ENCODE measurements around the gene GRB2. TPM values are rescaled to one million over a fixed set of nuclear protein-coding genes. Genes with fewer than 3 reads are reported as not detected.

GRB2 gene
- total RNA-seq, 1 experiment from 2014 or later, result 148 TPM

DNA sequence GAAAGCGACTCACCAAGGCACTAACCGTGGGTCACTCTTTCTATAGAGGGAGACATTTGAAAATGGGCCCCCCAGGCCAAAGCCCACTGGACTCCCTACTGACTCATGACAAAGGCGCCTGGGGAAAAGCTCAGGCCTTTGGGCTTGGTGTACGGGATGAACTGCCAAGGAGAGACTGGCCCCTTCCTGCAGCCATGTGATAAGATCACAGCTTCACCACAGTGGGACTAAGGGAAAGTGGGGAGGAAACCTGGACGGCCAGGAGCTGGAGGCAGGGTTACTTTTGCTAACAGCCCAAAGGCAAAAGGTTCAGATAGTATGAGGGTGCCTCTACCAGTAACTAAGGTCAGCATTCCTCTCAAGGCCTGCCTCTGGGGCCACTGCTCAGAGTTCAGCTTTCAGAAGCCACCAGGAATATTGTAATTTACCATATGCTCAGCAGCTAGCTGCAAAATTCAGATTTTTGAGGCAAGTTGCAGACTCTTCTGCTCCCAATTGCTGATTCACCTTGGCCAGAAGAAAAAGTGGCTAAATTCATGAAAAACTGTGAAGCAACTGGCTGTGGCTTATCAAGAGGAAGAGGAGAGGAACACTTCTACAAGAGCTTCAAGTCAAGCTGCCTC, 79.1 kb downstream of the GRB2 start:
- intact Hi-C loops (cut with micrococcal nuclease; ENCODE audit: unreplicated experiment), result no loop called here
- no peaks in the 10 kb centered on the region for H3K4me1 ChIP-seq (ENCODE audit: control insufficient read depth, insufficient read depth, low read length)
- ChIA-PET CTCF (interaction anchor here (0.6 to 0.8 kb wide), 2 partner anchors 80 to 330 kb away, joined by 3 to 7 read pairs; no protein-coding TSS in a partner anchor), POLR2A (interaction anchor here (0.6 kb wide), 1 partner anchor 11 kb away, joined by 4 read pairs; no protein-coding TSS in a partner anchor)
- no peaks in the 10 kb centered on the region for H3K27me3 ChIP-seq (ENCODE audit: control insufficient read depth, insufficient read depth, low read length)
- ATAC-seq (no peak), DNase-seq (ENCODE audit: low read depth, low spot score) (no peak)
- no peak overlapping the region for H3K4me3 ChIP-seq (ENCODE audit: low read depth in 2 of 2, low read length in 2 of 2)
- BruUV-seq (replicated peaks), result no TSS peak
- no peaks in the 10 kb centered on the region for H3K9me3 ChIP-seq (ENCODE audit: control insufficient read depth, insufficient read depth, low read depth, low read length)
- H3K27ac ChIP-seq (ENCODE audit: low read length), result no peak overlapping the region
- no peaks in the 10 kb centered on the region for H3K36me3 ChIP-seq (ENCODE audit: control insufficient read depth, insufficient read depth, low read length)
- no peak for TF ChIP-seq TCF7L2 (IDR thresholded peaks at IDR 0.05; ENCODE audit: low read depth, low read length)
- TF ChIP-seq, protein P1, sequence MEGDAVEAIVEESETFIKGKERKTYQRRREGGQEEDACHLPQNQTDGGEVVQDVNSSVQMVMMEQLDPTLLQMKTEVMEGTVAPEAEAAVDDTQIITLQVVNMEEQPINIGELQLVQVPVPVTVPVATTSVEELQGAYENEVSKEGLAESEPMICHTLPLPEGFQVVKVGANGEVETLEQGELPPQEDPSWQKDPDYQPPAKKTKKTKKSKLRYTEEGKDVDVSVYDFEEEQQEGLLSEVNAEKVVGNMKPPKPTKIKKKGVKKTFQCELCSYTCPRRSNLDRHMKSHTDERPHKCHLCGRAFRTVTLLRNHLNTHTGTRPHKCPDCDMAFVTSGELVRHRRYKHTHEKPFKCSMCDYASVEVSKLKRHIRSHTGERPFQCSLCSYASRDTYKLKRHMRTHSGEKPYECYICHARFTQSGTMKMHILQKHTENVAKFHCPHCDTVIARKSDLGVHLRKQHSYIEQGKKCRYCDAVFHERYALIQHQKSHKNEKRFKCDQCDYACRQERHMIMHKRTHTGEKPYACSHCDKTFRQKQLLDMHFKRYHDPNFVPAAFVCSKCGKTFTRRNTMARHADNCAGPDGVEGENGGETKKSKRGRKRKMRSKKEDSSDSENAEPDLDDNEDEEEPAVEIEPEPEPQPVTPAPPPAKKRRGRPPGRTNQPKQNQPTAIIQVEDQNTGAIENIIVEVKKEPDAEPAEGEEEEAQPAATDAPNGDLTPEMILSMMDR (IDR thresholded peaks at IDR 0.05), result no peak
- no peak for TF ChIP-seq POLR2AphosphoS5 (IDR thresholded peaks at IDR 0.05; ENCODE audit: low read depth, low read length)
- TF ChIP-seq, protein P2, sequence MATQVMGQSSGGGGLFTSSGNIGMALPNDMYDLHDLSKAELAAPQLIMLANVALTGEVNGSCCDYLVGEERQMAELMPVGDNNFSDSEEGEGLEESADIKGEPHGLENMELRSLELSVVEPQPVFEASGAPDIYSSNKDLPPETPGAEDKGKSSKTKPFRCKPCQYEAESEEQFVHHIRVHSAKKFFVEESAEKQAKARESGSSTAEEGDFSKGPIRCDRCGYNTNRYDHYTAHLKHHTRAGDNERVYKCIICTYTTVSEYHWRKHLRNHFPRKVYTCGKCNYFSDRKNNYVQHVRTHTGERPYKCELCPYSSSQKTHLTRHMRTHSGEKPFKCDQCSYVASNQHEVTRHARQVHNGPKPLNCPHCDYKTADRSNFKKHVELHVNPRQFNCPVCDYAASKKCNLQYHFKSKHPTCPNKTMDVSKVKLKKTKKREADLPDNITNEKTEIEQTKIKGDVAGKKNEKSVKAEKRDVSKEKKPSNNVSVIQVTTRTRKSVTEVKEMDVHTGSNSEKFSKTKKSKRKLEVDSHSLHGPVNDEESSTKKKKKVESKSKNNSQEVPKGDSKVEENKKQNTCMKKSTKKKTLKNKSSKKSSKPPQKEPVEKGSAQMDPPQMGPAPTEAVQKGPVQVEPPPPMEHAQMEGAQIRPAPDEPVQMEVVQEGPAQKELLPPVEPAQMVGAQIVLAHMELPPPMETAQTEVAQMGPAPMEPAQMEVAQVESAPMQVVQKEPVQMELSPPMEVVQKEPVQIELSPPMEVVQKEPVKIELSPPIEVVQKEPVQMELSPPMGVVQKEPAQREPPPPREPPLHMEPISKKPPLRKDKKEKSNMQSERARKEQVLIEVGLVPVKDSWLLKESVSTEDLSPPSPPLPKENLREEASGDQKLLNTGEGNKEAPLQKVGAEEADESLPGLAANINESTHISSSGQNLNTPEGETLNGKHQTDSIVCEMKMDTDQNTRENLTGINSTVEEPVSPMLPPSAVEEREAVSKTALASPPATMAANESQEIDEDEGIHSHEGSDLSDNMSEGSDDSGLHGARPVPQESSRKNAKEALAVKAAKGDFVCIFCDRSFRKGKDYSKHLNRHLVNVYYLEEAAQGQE (IDR thresholded peaks at IDR 0.05; ENCODE audit: insufficient read depth in 1 of 2, low read depth in 2 of 2, low read length in 1 of 2), result no peak
- TF ChIP-seq SIN3A (IDR thresholded peaks at IDR 0.05; ENCODE audit: borderline replicate concordance, insufficient read depth, low read depth, low read length), result no peak
- in situ Hi-C loops (cut with HindIII; ENCODE audit: low pct_unique_long_range_greater_than_20kb, low sequenced_read_pairs), result no loop called here

DNA sequence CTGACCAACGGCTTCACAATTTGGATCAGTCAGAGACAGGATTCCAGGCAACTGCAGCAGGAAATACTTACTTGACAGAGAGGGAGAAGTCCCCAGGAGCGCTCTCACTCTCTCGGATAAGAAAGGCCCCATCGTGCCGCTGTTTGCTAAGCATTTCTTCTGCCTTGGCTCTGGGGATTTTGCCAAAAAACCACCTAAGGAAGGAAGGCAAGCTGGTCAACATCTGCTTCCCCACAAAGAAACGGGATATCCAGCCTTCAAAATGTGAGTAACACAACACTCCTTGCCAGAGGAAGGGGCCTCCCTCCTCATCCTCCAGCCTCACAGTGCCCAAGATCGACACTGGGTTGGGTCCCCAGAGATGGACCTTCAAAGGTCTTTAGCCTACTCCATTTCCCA, 79.7 kb downstream of the GRB2 start:
- Histone ChIP-seq H3K27ac (ENCODE audit: low read length) (no peak overlapping the region), H3K9me3 (ENCODE audit: control insufficient read depth, insufficient read depth, low read depth, low read length) (no peaks in the 10 kb centered on the region), H3K27me3 (ENCODE audit: control insufficient read depth, insufficient read depth, low read length) (no peaks in the 10 kb centered on the region), H3K4me3 (ENCODE audit: low read depth in 2 of 2, low read length in 2 of 2) (no peak overlapping the region), H3K4me1 (ENCODE audit: control insufficient read depth, insufficient read depth, low read length) (no peaks in the 10 kb centered on the region), H3K36me3 (ENCODE audit: control insufficient read depth, insufficient read depth, low read length) (no peaks in the 10 kb centered on the region)
- intact Hi-C loops (cut with micrococcal nuclease; ENCODE audit: unreplicated experiment) (no loop called here), in situ Hi-C loops (cut with HindIII; ENCODE audit: low pct_unique_long_range_greater_than_20kb, low sequenced_read_pairs) (no loop called here)
- no peak for ATAC-seq
- CTCF ChIA-PET, result no interaction called here
- no TSS peak for BruUV-seq (replicated peaks)
- POLR2A ChIA-PET, result no interaction called here
- no peak for DNase-seq (ENCODE audit: low read depth, low spot score)
- no peak for TF ChIP-seq POLR2AphosphoS5 (IDR thresholded peaks at IDR 0.05; ENCODE audit: low read depth, low read length)
- TF ChIP-seq SIN3A (IDR thresholded peaks at IDR 0.05; ENCODE audit: borderline replicate concordance, insufficient read depth, low read depth, low read length), result no peak
- TF ChIP-seq TCF7L2 (IDR thresholded peaks at IDR 0.05; ENCODE audit: low read depth, low read length), result no peak
- TF ChIP-seq, protein P2 (IDR thresholded peaks at IDR 0.05; ENCODE audit: insufficient read depth in 1 of 2, low read depth in 2 of 2, low read length in 1 of 2), result no peak
- TF ChIP-seq, protein P1 (IDR thresholded peaks at IDR 0.05), result no peak

Data from Panc1 (cell line).